Subcutaneous abdominal adipose tissue (tissue), 5 donors: Measurements from ENCODE around the gene IFNB1.

Experiments
- H3K27ac ChIP-seq: one replicate; pipeline ENCODE4 v1.7.0; 2013; ENCODE audit warnings: low read depth, mild to moderate bottlenecking, inconsistent platforms, low read length, moderate library complexity
- H3K27me3 ChIP-seq, 5 donors: one replicate each; pipeline ENCODE4 v1.7.0; 2013; ENCODE audit warnings: low read length in 5 of 5, inconsistent platforms in 1 of 5; ENCODE audit not compliant: control insufficient read depth in 5 of 5, insufficient read depth in 4 of 5
- H3K36me3 ChIP-seq, 5 donors: one replicate each; pipeline ENCODE4 v1.7.0; 2013; ENCODE audit warnings: low read length in 5 of 5; ENCODE audit not compliant: control insufficient read depth in 5 of 5, insufficient read depth in 5 of 5
- H3K4me1 ChIP-seq, 5 donors: one replicate each; pipeline ENCODE4 v1.7.0; 2013; ENCODE audit warnings: low read length in 5 of 5, mild to moderate bottlenecking in 3 of 5, moderate library complexity in 1 of 5; ENCODE audit not compliant: control insufficient read depth in 5 of 5, insufficient read depth in 5 of 5
- H3K4me3 ChIP-seq, 5 donors: one replicate each; pipeline ENCODE4 v1.7.0; 2013; ENCODE audit warnings: low read length in 5 of 5, low read depth in 1 of 5
- H3K9ac ChIP-seq, 5 donors: one replicate each; pipeline ENCODE4 v1.7.0; 2013; ENCODE audit warnings: low read length in 5 of 5, mild to moderate bottlenecking in 4 of 5, moderate library complexity in 3 of 5
- H3K9me3 ChIP-seq, 5 donors: one replicate each; pipeline ENCODE4 v1.7.0; 2013; ENCODE audit warnings: low read length in 5 of 5; ENCODE audit not compliant: control insufficient read depth in 5 of 5
- donor health status: healthy.
- donor health status: healthy.
- donor health status: healthy.
- donor health status: healthy.
- donor health status: healthy.

IFNB1 gene

DNA sequence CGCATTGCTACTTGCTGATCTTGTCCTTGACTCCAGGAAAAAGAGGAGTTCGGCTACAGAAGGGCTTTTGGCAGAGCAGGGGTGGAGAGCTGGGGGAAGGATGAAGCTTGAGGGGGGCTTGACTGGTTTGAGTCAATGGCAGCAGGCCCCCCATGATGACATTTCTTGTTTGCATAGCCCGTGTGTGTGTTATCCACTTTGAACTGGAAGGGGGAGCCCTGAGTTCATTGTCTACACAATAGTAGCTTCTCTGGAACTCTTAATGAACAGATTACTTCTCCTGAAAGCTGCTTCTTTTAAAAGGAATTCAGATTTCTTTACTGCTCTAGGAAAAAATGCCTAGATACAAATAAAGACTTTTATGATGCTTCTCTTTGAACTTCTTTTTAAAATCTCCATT is 2.3 kb downstream of the IFNB1 start:
- no peak overlapping the region for H3K4me3 ChIP-seq
- H3K27me3 ChIP-seq: no peaks in the 10 kb centered on the region
- no peak overlapping the region for H3K9ac ChIP-seq
- no peaks in the 10 kb centered on the region for H3K36me3 ChIP-seq
- no peak overlapping the region for H3K27ac ChIP-seq
- peaks cover 0 to 4% (median under 1%) of the 10 kb centered on the region in 5 donors for H3K4me1 ChIP-seq
- H3K9me3 ChIP-seq: peaks cover 0 to 2% (median 0%) of the 10 kb centered on the region in 5 donors

DNA sequence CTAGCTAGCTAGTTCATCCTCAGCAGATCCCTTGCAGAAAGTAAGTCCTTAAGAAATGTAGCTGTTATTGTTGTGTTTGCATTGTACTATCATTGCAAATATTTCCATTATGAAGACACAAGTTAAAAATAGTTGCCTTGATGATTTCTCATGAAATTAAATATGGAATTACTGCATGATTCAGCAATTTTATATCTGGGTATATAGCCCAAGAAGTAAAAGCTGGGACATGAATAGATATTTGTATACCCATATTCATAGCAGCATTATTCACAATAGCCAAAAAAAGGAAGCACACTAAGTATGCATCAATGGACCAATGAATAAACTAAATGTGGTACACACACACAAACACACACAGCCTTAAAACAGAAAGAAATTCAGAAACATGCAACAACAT is 6.8 kb downstream of the IFNB1 start:
- H3K4me1 ChIP-seq: peaks cover 3 to 16% (median 5%) of the 10 kb centered on the region in 5 donors
- H3K27ac ChIP-seq: no peak overlapping the region
- H3K9ac ChIP-seq: no peak overlapping the region
- no peak overlapping the region for H3K4me3 ChIP-seq
- H3K9me3 ChIP-seq: no peaks in the 10 kb centered on the region
- no peaks in the 10 kb centered on the region for H3K36me3 ChIP-seq
- no peaks in the 10 kb centered on the region for H3K27me3 ChIP-seq

DNA sequence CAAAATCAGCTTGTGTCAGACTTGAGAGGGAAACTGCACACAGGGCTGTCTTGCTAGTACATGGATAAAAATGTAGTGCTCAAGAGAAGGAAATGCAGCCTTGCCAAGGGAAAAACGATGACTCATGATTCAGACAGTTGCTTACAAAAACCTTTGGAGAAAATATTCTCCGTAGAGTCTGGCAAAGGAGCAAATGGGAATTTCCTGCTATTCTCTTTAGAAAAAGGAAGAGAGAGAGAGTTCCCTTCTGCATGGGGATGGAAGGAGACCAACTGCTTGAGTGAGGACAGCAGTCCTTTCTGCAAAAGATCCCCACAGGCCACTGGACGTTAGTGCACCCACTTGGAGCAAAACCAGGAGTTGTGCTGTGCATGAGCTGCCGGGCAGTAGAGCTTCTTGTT is 7.6 kb downstream of the IFNB1 start:
- Histone ChIP-seq H3K36me3 (no peaks in the 10 kb centered on the region), H3K9me3 (no peaks in the 10 kb centered on the region), H3K9ac (peak overlapping the region in 1 of 5 donors; percentile 21), H3K27ac (peak overlapping the region; percentile 51), H3K4me1 (peaks cover 3 to 16% (median 5%) of the 10 kb centered on the region in 5 donors), H3K4me3 (peak overlapping the region; percentile 41 to 67 (median 57)), H3K27me3 (no peaks in the 10 kb centered on the region)

- H3K4me3 ChIP-seq: no peak overlapping the region
- H3K27ac ChIP-seq: no peak overlapping the region
- H3K36me3 ChIP-seq: no peaks in the 10 kb centered on the region
- no peak overlapping the region for H3K9ac ChIP-seq
- H3K9me3 ChIP-seq: peaks cover 0 to 6% (median 0%) of the 10 kb centered on the region in 5 donors
- H3K4me1 ChIP-seq: peaks cover 0 to 4% (median 0%) of the 10 kb centered on the region in 5 donors
- H3K27me3 ChIP-seq: no peaks in the 10 kb centered on the region
These were observed 16.7 kb downstream of the IFNB1 start for GRCh38 chr9:21060919-21061561.

DNA sequence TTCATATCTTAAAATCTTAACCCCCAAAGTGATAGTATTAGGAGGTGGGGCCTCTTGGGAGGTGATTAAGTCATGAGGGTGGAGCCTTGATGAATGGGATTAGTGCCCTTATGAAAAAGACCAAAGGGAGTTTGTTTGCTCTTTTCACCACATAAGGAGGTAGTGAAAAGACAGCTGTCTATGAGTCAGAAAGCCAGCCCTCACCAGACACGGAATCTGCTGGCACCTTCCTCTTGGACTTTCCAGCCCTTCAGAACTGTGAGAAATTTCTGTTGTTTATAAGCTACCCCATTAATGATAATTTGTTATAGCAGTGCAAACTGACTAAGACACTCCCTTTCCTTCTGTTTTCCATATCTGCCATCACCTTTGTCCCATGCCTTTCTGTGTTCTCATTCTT is 20.8 kb downstream of the IFNB1 start:
- H3K27me3 ChIP-seq: no peaks in the 10 kb centered on the region
- H3K9me3 ChIP-seq: peaks cover 0 to 6% (median 0%) of the 10 kb centered on the region in 5 donors
- H3K4me3 ChIP-seq: no peak overlapping the region
- H3K36me3 ChIP-seq: no peaks in the 10 kb centered on the region
- no peak overlapping the region for H3K9ac ChIP-seq
- H3K27ac ChIP-seq: no peak overlapping the region
- H3K4me1 ChIP-seq: peaks cover 0 to 4% (median 0%) of the 10 kb centered on the region in 5 donors

DNA sequence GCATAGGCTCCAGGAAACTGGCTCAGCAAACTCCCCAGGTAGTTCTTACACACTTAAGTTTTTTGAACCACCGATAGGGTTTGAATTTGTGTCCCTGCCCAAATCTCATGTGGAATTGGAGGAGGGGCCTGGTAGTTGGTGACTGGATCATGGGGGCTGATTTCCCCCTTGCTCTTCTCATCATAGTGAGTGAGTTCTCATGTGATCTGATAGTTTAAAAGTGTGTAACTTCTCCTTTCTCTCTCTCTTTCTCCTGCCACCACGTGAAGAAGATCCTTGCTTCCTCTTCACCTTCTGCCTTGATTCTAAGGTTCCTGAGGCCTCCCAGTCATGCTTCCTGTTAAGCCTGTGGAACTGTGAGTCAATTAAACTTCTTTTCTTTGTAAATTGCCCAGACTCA is 23.9 kb downstream of the IFNB1 start:
- Histone ChIP-seq H3K36me3 (no peaks in the 10 kb centered on the region), H3K4me1 (no peaks in the 10 kb centered on the region), H3K27ac (no peak overlapping the region), H3K9ac (no peak overlapping the region), H3K4me3 (no peak overlapping the region), H3K27me3 (no peaks in the 10 kb centered on the region), H3K9me3 (peaks cover 0 to 6% (median 0%) of the 10 kb centered on the region in 5 donors)

DNA sequence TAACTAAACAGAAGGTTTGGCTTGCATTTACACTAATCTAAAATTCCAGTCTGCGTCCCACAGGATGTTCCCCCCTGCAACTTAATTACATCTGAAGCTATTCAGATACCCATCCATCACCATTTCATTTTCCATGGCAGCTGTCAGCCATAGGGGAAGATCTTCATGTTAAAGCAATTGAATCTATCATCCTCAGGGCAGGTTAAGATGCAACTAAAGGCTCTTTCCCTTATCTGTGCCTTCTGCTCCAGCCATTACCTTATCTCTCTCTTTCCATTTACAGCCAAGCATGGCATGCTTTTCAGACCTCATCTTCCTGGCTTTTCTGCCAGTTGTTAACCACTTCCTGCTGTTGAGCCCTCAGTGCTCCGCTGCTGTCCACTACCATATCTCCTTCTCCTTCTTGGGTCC is 30.5 kb downstream of the IFNB1 start:
- Histone ChIP-seq H3K9ac (no peak overlapping the region), H3K9me3 (no peaks in the 10 kb centered on the region), H3K4me1 (no peaks in the 10 kb centered on the region), H3K4me3 (no peak overlapping the region), H3K27ac (no peak overlapping the region), H3K36me3 (no peaks in the 10 kb centered on the region), H3K27me3 (no peaks in the 10 kb centered on the region)

DNA sequence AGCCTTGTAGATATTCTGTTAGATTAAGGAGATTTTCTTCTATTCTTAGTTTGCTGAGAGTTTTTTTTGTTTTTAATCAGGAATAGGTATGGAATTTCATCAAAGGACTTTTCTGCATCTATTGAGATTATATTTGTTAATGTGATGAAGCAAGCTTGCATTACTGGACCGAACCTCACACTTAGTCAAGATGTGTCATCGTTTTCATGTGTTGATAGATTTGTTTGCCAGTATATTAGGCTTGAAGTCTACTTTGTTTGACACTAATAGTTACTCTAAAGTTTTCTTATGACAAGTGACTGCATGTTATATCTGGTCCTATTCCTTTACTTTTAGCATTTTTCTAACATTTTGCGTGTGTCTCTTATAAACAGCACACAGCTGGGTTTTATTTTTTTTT is 33.9 kb downstream of the IFNB1 start:
- no peaks in the 10 kb centered on the region for H3K4me1 ChIP-seq
- H3K9me3 ChIP-seq: no peaks in the 10 kb centered on the region
- no peak overlapping the region for H3K4me3 ChIP-seq
- no peaks in the 10 kb centered on the region for H3K36me3 ChIP-seq
- no peaks in the 10 kb centered on the region for H3K27me3 ChIP-seq
- no peak overlapping the region for H3K9ac ChIP-seq
- no peak overlapping the region for H3K27ac ChIP-seq

GRCh38 chr9:21042466-21042865 is 35.3 kb downstream of the IFNB1 start:
- H3K36me3 ChIP-seq: no peaks in the 10 kb centered on the region
- H3K27ac ChIP-seq: no peak overlapping the region
- no peaks in the 10 kb centered on the region for H3K9me3 ChIP-seq
- H3K4me3 ChIP-seq: no peak overlapping the region
- no peaks in the 10 kb centered on the region for H3K4me1 ChIP-seq
- H3K27me3 ChIP-seq: no peaks in the 10 kb centered on the region
- no peak overlapping the region for H3K9ac ChIP-seq

- Histone ChIP-seq H3K27me3 (no peaks in the 10 kb centered on the region), H3K9me3 (no peaks in the 10 kb centered on the region), H3K4me1 (no peaks in the 10 kb centered on the region), H3K36me3 (no peaks in the 10 kb centered on the region), H3K9ac (no peak overlapping the region), H3K4me3 (no peak overlapping the region), H3K27ac (no peak overlapping the region)
These were observed 38.4 kb downstream of the IFNB1 start for GRCh38 chr9:21039302-21039701.
